ENCODE measurements around the gene HNMT. TPM values are rescaled to one million over a fixed set of nuclear protein-coding genes. Genes with fewer than 3 reads are reported as not detected.

HNMT gene
- total and polyA plus RNA-seq, 2 of the 13 experiments (the other 11 are each of a cell fraction or from before 2014, with no cell fraction given): 279 to 309 TPM

DNA sequence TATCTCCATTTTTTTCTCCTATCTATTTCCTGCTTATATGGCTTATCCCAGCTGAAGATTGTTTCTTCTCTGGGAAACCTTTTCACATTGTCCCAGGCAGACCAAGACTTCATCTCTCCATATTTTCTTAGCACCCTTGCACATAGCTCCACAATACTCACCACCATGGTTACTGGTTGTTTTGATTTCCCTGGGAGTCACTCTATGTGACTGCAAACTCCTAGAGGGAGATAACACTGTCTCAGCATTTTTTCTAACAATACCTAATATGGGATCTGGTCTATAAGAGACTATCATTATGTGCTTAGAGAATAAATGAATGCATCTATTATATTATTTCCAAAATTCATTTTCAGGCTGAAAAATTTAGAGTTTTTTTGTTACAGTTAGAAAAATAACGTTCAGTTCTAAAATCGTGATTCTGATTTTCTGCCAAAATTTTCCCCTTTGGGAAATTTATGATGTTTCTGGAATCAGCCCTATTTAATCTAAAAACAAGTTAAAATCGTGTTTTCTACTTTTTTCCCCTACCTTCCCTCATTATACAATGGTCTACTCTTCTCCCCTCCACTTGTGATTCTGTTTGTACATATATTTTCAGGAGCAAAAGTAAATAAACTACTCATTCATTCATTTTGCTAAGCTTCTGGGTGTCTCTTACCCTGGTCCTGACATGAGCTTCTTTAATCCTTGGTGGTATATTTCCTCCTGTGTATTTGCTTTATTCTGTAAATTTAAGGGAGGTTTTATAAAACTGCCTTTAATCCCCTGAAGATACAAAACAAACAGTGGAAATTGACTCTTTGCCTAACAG lies 95.4 kb downstream of the HNMT start:
- FAIRE-seq: no peak
- H3K4me3 ChIP-seq (replicated peaks in 1 of 3; ENCODE audit: insufficient read depth in 1 of 3, low read depth in 2 of 3, low read length in 3 of 3): no peak overlapping the region
- no peaks in the 10 kb centered on the region for H3K27me3 ChIP-seq (ENCODE audit: control insufficient read depth in 1 of 2, insufficient read depth in 2 of 2, low read length in 2 of 2)
- H3K4me2 ChIP-seq (ENCODE audit: low read depth, low read length): no peak overlapping the region
- ATAC-seq: no peak
- peaks cover 28% of the 10 kb centered on the region for H3K4me1 ChIP-seq (ENCODE audit: insufficient read depth, low read length)
- H3K27ac ChIP-seq (ENCODE audit: extremely low read length, insufficient read depth, low read length): no peak overlapping the region
- H3K79me2 ChIP-seq (ENCODE audit: insufficient read depth, low read length): no peaks in the 10 kb centered on the region
- no peak overlapping the region for H3K9ac ChIP-seq (ENCODE audit: insufficient read depth, low read depth, low read length)
- POLR2A ChIA-PET: no interaction called here
- WGBS (ENCODE audit: low lambda C conversion rate): 19% methylated on average over 3 of the region's 3 CpGs
- H2AFZ ChIP-seq (ENCODE audit: low read length): no peak overlapping the region
- in situ Hi-C loops (cut with HindIII; ENCODE audit: extremely low pct_ligation_motif_present, low pct_unique_long_range_greater_than_20kb): no loop called here
- intact Hi-C loops (cut with micrococcal nuclease; ENCODE audit: unreplicated experiment): no loop called here
- peak; percentile 46 for DNase-seq (ENCODE audit: low spot score)
- no peaks in the 10 kb centered on the region for H3K9me3 ChIP-seq (ENCODE audit: low read length)
- H3K36me3 ChIP-seq (replicated peaks in 1 of 2; ENCODE audit: control insufficient read depth in 1 of 2, insufficient read depth in 2 of 2, low read length in 2 of 2): no peaks in the 10 kb centered on the region
- H4K20me1 ChIP-seq (ENCODE audit: insufficient read depth, low read length): no peaks in the 10 kb centered on the region
- no TSS peak for BruUV-seq (replicated peaks)
- CTCF ChIA-PET (ENCODE audit: low intra/inter-chr PET ratio, low total read pairs): no interaction called here
- TF ChIP-seq MAFK (conservative IDR thresholded peaks at IDR 0.05 in 1 of 2, IDR thresholded peaks at IDR 0.05 in 1 of 2; ENCODE audit: low read length in 2 of 2): peak; percentile 64 to 66; a peak in 3 of 4 replicates
- TF ChIP-seq ZNF256 (CRISPR knock-in tag; conservative IDR thresholded peaks at IDR 0.05): no peak
- TF ChIP-seq, protein P1, sequence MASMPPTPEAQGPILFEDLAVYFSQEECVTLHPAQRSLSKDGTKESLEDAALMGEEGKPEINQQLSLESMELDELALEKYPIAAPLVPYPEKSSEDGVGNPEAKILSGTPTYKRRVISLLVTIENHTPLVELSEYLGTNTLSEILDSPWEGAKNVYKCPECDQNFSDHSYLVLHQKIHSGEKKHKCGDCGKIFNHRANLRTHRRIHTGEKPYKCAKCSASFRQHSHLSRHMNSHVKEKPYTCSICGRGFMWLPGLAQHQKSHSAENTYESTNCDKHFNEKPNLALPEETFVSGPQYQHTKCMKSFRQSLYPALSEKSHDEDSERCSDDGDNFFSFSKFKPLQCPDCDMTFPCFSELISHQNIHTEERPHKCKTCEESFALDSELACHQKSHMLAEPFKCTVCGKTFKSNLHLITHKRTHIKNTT (CRISPR knock-in tag; IDR thresholded peaks at IDR 0.05): no peak
- no peak for TF ChIP-seq FOXP4 (CRISPR knock-in tag; IDR thresholded peaks at IDR 0.05)
- TF ChIP-seq SOX5 (CRISPR knock-in tag; IDR thresholded peaks at IDR 0.05; ENCODE audit: borderline replicate concordance): 0 out of 2 replicates have a peak, but pooled peaks have one; percentile 13
- TF ChIP-seq, protein P2, sequence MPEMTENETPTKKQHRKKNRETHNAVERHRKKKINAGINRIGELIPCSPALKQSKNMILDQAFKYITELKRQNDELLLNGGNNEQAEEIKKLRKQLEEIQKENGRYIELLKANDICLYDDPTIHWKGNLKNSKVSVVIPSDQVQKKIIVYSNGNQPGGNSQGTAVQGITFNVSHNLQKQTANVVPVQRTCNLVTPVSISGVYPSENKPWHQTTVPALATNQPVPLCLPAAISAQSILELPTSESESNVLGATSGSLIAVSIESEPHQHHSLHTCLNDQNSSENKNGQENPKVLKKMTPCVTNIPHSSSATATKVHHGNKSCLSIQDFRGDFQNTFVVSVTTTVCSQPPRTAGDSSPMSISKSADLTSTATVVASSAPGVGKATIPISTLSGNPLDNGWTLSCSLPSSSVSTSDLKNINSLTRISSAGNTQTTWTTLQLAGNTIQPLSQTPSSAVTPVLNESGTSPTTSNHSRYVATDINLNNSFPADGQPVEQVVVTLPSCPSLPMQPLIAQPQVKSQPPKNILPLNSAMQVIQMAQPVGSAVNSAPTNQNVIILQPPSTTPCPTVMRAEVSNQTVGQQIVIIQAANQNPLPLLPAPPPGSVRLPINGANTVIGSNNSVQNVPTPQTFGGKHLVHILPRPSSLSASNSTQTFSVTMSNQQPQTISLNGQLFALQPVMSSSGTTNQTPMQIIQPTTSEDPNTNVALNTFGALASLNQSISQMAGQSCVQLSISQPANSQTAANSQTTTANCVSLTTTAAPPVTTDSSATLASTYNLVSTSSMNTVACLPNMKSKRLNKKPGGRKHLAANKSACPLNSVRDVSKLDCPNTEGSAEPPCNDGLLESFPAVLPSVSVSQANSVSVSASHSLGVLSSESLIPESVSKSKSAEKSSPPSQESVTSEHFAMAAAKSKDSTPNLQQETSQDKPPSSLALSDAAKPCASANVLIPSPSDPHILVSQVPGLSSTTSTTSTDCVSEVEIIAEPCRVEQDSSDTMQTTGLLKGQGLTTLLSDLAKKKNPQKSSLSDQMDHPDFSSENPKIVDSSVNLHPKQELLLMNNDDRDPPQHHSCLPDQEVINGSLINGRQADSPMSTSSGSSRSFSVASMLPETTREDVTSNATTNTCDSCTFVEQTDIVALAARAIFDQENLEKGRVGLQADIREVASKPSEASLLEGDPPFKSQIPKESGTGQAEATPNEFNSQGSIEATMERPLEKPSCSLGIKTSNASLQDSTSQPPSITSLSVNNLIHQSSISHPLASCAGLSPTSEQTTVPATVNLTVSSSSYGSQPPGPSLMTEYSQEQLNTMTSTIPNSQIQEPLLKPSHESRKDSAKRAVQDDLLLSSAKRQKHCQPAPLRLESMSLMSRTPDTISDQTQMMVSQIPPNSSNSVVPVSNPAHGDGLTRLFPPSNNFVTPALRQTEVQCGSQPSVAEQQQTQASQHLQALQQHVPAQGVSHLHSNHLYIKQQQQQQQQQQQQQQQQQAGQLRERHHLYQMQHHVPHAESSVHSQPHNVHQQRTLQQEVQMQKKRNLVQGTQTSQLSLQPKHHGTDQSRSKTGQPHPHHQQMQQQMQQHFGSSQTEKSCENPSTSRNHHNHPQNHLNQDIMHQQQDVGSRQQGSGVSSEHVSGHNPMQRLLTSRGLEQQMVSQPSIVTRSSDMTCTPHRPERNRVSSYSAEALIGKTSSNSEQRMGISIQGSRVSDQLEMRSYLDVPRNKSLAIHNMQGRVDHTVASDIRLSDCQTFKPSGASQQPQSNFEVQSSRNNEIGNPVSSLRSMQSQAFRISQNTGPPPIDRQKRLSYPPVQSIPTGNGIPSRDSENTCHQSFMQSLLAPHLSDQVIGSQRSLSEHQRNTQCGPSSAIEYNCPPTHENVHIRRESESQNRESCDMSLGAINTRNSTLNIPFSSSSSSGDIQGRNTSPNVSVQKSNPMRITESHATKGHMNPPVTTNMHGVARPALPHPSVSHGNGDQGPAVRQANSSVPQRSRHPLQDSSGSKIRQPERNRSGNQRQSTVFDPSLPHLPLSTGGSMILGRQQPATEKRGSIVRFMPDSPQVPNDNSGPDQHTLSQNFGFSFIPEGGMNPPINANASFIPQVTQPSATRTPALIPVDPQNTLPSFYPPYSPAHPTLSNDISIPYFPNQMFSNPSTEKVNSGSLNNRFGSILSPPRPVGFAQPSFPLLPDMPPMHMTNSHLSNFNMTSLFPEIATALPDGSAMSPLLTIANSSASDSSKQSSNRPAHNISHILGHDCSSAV (CRISPR knock-in tag; IDR thresholded peaks at IDR 0.05; ENCODE audit: borderline replicate concordance): no peak
- TF ChIP-seq U2AF1 (optimal IDR thresholded peaks at IDR 0.05; ENCODE audit: low read depth, low read length): no peak
- no peak for TF ChIP-seq FOXJ3 (CRISPR knock-in tag; IDR thresholded peaks at IDR 0.05; ENCODE audit: borderline replicate concordance)
- no peak for TF ChIP-seq ZBTB34 (CRISPR knock-in tag; IDR thresholded peaks at IDR 0.05)

All from HepG2 (cell line).